Astrocyte (in vitro differentiated cells and primary cell): ENCODE results near the gene DPP4. TPM values are rescaled to one million over a fixed set of nuclear protein-coding genes. Genes with fewer than 3 reads are reported as not detected.

Source experiments
- DNase-seq: peaks from one replicate; pipeline ENCODE4 v3.0.0-alpha.2; 2010; ENCODE audit warnings: low read depth
- FAIRE-seq: peaks from 2 replicates; lab custom pipeline; 2011; peaks lifted over from hg19 to GRCh38; lab: Jason Lieb, UNC
- H2AFZ ChIP-seq: 2 replicates; pipeline ENCODE4 v1.6.0; 2012; ENCODE audit warnings: low read depth, low read length, inconsistent platforms
- H3K27ac ChIP-seq: 2 replicates; pipeline ENCODE4 v1.5.1; 2011; ENCODE audit warnings: low read depth, low read length, inconsistent platforms
- H3K27me3 ChIP-seq: 2 replicates; pipeline ENCODE4 v1.6.0; 2011; ENCODE audit warnings: low read length, inconsistent platforms; ENCODE audit not compliant: insufficient read depth
- H3K36me3 ChIP-seq: 2 replicates; pipeline ENCODE4 v1.5.1; 2011; ENCODE audit warnings: low read length, inconsistent platforms; ENCODE audit not compliant: insufficient read depth
- H3K4me1 ChIP-seq: 2 replicates; pipeline ENCODE4 v1.5.1; 2011; ENCODE audit warnings: low read length, inconsistent platforms; ENCODE audit not compliant: insufficient read depth
- H3K4me2 ChIP-seq: 2 replicates; pipeline ENCODE4 v1.6.0; 2012; ENCODE audit warnings: low read length, inconsistent platforms
- H3K4me3 ChIP-seq: 2 replicates; pipeline ENCODE4 v1.5.1; 2011; ENCODE audit warnings: low read depth, mild to moderate bottlenecking, low read length, inconsistent platforms; ENCODE audit not compliant: insufficient read depth
- H3K79me2 ChIP-seq: 2 replicates; pipeline ENCODE4 v1.6.0; 2012; ENCODE audit warnings: mild to moderate bottlenecking, low read length, inconsistent platforms; ENCODE audit not compliant: insufficient read depth
- H3K9ac ChIP-seq: 2 replicates; pipeline ENCODE4 v1.6.0; 2012; ENCODE audit warnings: mild to moderate bottlenecking, low read length, inconsistent platforms
- H3K9me3 ChIP-seq: 2 replicates; pipeline ENCODE4 v1.5.1; 2012; ENCODE audit warnings: low read depth, mild to moderate bottlenecking, low read length, inconsistent platforms; ENCODE audit not compliant: insufficient read depth
- H4K20me1 ChIP-seq: 2 replicates; pipeline ENCODE4 v1.6.0; 2012; ENCODE audit warnings: low read length, inconsistent platforms; ENCODE audit not compliant: insufficient read depth
- H3K27ac Mint-ChIP-seq: one replicate; pipeline ENCODE4 v1.8.0; 2021; ENCODE audit warnings: mild to moderate bottlenecking, mixed read lengths; ENCODE audit not compliant: unreplicated experiment
- H3K27me3 Mint-ChIP-seq: one replicate; pipeline ENCODE4 v1.8.0; 2021; ENCODE audit warnings: low read depth, mixed read lengths; ENCODE audit not compliant: unreplicated experiment
- H3K36me3 Mint-ChIP-seq: one replicate; pipeline ENCODE4 v1.8.0; 2021; ENCODE audit warnings: low read depth, mixed read lengths; ENCODE audit not compliant: unreplicated experiment
- H3K4me1 Mint-ChIP-seq: one replicate; pipeline ENCODE4 v1.8.0; 2021; ENCODE audit warnings: low read depth, mixed read lengths; ENCODE audit not compliant: unreplicated experiment
- H3K4me3 Mint-ChIP-seq: one replicate; pipeline ENCODE4 v1.8.0; 2021; ENCODE audit warnings: mild to moderate bottlenecking, moderate library complexity, mixed read lengths; ENCODE audit not compliant: unreplicated experiment
- H3K9me3 Mint-ChIP-seq: one replicate; pipeline ENCODE4 v1.8.0; 2021; ENCODE audit warnings: mild to moderate bottlenecking, mixed read lengths; ENCODE audit not compliant: unreplicated experiment
- EZH2 ChIP-seq: IDR thresholded peaks from 2 replicates; pipeline ENCODE4 v1.6.1; 2012; ENCODE audit warnings: mild to moderate bottlenecking, low read length, inconsistent platforms; ENCODE audit not compliant: insufficient read depth
- total RNA-seq: library from RNA; stranded (reverse); gene quantifications from 2 replicates; pipeline ENCODE4 v1.2.1, GENCODE V29; 2021
- TF ChIP-seq, protein P1 (sequence below): IDR thresholded peaks from 2 replicates; pipeline ENCODE4 v1.5.1; 2011; ENCODE audit warnings: low read depth, mild to moderate bottlenecking, inconsistent platforms, low read length, moderate library complexity; ENCODE audit not compliant: insufficient read depth

DPP4 gene
- total RNA-seq, 1 donor from 2014 or later: 5.3 TPM

DNA sequence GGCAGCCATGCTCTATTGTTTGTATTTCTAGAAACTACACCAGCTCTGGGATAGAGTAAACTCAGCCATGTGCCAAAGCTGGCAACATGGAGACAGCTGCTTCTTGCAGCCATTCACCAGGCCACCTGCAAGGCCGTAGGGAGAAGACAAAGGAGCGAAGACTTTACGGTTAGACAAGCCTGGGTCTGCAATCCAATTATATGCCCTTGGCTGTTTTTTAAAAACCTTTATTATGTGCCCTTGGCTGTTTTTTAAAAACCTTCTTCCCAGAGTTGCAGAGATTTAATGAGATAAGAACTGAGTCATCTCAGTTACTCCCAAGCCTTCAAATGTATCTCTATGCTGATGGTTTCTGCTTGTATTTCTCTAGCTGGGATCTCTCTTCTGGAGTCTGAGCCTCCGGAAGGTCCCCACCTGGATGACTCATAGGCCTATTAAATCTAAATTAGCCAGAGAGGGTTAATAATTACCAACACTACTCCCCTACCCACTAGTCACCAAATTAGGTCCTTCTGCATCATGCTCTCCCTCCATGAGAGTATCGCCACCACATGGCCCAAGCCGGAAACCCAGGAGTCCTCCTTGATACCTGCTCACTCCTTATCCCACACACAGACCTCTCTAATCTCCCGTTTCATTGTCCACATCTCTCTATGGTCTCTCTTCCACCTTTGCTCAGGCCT is 17.5 kb upstream of the DPP4 start:
- Histone ChIP-seq H3K4me3 (no peak overlapping the region), H2AFZ (no peak overlapping the region), H3K9ac (no peak overlapping the region), H3K27ac (peak overlapping the region; percentile 7), H3K79me2 (no peaks in the 10 kb centered on the region), H3K4me1 (peaks cover 35% of the 10 kb centered on the region), H3K36me3 (no peaks in the 10 kb centered on the region), H3K27me3 (no peaks in the 10 kb centered on the region), H4K20me1 (no peaks in the 10 kb centered on the region), H3K4me2 (peak overlapping the region; percentile 68), H3K9me3 (no peaks in the 10 kb centered on the region)
- peak overlapping the region; percentile 72 for H3K27ac Mint-ChIP-seq
- H3K9me3 Mint-ChIP-seq: peaks cover 1% of the 10 kb centered on the region
- no peaks in the 10 kb centered on the region for H3K27me3 Mint-ChIP-seq
- H3K36me3 Mint-ChIP-seq: no peaks in the 10 kb centered on the region
- H3K4me1 Mint-ChIP-seq: peaks cover 31% of the 10 kb centered on the region
- DNase-seq (no peak), FAIRE-seq (no peak)
- no peak overlapping the region for H3K4me3 Mint-ChIP-seq
- TF ChIP-seq EZH2: no peak
- TF ChIP-seq, protein P1, sequence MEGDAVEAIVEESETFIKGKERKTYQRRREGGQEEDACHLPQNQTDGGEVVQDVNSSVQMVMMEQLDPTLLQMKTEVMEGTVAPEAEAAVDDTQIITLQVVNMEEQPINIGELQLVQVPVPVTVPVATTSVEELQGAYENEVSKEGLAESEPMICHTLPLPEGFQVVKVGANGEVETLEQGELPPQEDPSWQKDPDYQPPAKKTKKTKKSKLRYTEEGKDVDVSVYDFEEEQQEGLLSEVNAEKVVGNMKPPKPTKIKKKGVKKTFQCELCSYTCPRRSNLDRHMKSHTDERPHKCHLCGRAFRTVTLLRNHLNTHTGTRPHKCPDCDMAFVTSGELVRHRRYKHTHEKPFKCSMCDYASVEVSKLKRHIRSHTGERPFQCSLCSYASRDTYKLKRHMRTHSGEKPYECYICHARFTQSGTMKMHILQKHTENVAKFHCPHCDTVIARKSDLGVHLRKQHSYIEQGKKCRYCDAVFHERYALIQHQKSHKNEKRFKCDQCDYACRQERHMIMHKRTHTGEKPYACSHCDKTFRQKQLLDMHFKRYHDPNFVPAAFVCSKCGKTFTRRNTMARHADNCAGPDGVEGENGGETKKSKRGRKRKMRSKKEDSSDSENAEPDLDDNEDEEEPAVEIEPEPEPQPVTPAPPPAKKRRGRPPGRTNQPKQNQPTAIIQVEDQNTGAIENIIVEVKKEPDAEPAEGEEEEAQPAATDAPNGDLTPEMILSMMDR: no peak

DNA sequence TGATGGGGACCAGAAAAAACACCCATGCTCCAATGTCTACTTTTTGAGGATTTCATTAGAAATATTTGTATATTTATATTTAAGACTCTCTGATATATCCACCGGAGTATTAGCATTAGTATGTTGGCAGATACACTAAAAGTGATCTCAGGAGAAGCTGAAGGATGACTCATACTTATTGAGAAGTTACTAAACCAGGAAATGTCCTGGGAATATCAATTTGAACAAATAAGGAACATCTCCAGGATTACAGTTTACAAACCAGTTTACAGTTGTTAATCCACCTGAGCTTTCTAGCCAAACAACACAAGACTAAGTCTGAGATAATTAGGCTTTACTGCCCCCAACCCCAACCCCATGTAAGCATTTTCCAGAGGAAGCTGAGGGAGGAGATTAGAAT is 16.1 kb upstream of the DPP4 start:
- TF ChIP-seq, protein P1: no peak
- no peak for TF ChIP-seq EZH2
- no peak overlapping the region for H3K4me3 ChIP-seq
- Mint-ChIP-seq H3K9me3 (no peaks in the 10 kb centered on the region), H3K27me3 (no peaks in the 10 kb centered on the region), H3K36me3 (no peaks in the 10 kb centered on the region), H3K4me1 (peaks cover 43% of the 10 kb centered on the region), H3K4me3 (no peak overlapping the region), H3K27ac (no peak overlapping the region)
- peaks cover 49% of the 10 kb centered on the region for H3K4me1 ChIP-seq
- no peak overlapping the region for H3K4me2 ChIP-seq
- H3K36me3 ChIP-seq: no peaks in the 10 kb centered on the region
- no peaks in the 10 kb centered on the region for H3K27me3 ChIP-seq
- FAIRE-seq (peak; percentile 5), DNase-seq (no peak)
- H3K9me3 ChIP-seq: no peaks in the 10 kb centered on the region
- H3K79me2 ChIP-seq: no peaks in the 10 kb centered on the region
- H4K20me1 ChIP-seq: no peaks in the 10 kb centered on the region
- H2AFZ ChIP-seq: peak overlapping the region; percentile 28
- H3K9ac ChIP-seq: no peak overlapping the region
- peak overlapping the region; percentile 53 for H3K27ac ChIP-seq

DNA sequence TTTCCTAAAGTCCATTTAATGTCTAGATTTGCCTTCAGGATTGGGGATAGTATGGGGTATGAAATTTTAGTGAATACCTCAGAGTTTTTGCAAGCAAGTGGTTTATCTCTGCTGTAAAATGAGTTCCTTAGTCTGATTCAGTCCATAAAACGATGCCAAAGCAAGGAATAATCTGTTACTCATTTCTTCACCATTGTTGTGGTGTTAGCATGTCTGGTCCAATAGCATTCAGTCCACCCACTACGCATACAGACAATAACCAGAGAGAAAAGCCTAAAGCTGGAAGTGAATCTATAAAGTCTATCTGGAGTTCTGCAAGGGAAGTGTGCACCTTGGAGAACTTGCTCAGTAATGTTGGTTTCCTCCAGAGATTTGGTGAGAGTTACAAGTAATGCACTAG is 12.9 kb upstream of the DPP4 start:
- no peaks in the 10 kb centered on the region for H3K9me3 ChIP-seq
- H3K27ac ChIP-seq: peak overlapping the region; percentile 42
- H3K27me3 Mint-ChIP-seq: no peaks in the 10 kb centered on the region
- no peak for TF ChIP-seq EZH2
- TF ChIP-seq, protein P1: no peak
- no peak overlapping the region for H3K27ac Mint-ChIP-seq
- peaks cover 36% of the 10 kb centered on the region for H3K4me1 ChIP-seq
- H3K9me3 Mint-ChIP-seq: no peaks in the 10 kb centered on the region
- peaks cover 42% of the 10 kb centered on the region for H3K4me1 Mint-ChIP-seq
- no peak overlapping the region for H3K4me3 Mint-ChIP-seq
- H4K20me1 ChIP-seq: no peaks in the 10 kb centered on the region
- no peaks in the 10 kb centered on the region for H3K27me3 ChIP-seq
- H3K36me3 ChIP-seq: no peaks in the 10 kb centered on the region
- H3K79me2 ChIP-seq: no peaks in the 10 kb centered on the region
- no peak overlapping the region for H3K9ac ChIP-seq
- H3K36me3 Mint-ChIP-seq: no peaks in the 10 kb centered on the region
- DNase-seq: peak; percentile 74
- peak overlapping the region; percentile 18 for H3K4me2 ChIP-seq
- H2AFZ ChIP-seq: no peak overlapping the region
- H3K4me3 ChIP-seq: no peak overlapping the region
- FAIRE-seq: peak; percentile 82
